Activated CD4-positive, alpha-beta T cell treated with anti-CD3 and anti-CD28 coated beads, Interleukin-2, amount 10 ng/mL, durations not matched to agents 7 days and 5 days (primary cell): ENCODE results near the gene AADAC. TPM values are rescaled to one million over a fixed set of nuclear protein-coding genes. Genes with fewer than 3 reads are reported as not detected.
"Not testable (repeated sequence)": the region's sequence is repeated elsewhere in the genome, so short reads cannot be mapped to it uniquely, and the experiment has no call there.

Experiments used
- CTCF ChIA-PET: fragments of 350-600 bp; sonication (Branson Sonifier 250); formaldehyde crosslinking; loops from one replicate; lab custom pipeline; 2021; ENCODE audit warnings: antibody characterized with exemption; lab: Charles Lee
- POLR2A ChIA-PET: fragments of 350-600 bp; sonication (Branson Sonifier 250); formaldehyde crosslinking; loops from one replicate; lab custom pipeline; 2021; ENCODE audit warnings: antibody characterized with exemption; lab: Charles Lee
- DNase-seq: peaks from one replicate; pipeline ENCODE4 v3.0.0-alpha.2; 2020
- H3K27ac Mint-ChIP-seq: one replicate; pipeline ENCODE4 v1.8.0; 2021; ENCODE audit warnings: mild to moderate bottlenecking, moderate library complexity, mixed read lengths
- H3K27me3 Mint-ChIP-seq: one replicate; pipeline ENCODE4 v1.8.0; 2021; ENCODE audit warnings: mixed read lengths
- H3K36me3 Mint-ChIP-seq: one replicate; pipeline ENCODE4 v1.8.0; 2021; ENCODE audit warnings: low read depth, mixed read lengths
- H3K4me1 Mint-ChIP-seq: one replicate; pipeline ENCODE4 v1.8.0; 2021; ENCODE audit warnings: mixed read lengths
- H3K4me3 Mint-ChIP-seq: one replicate; pipeline ENCODE4 v1.8.0; 2021; ENCODE audit warnings: mild to moderate bottlenecking, moderate library complexity, mixed read lengths
- H3K9me3 Mint-ChIP-seq: one replicate; pipeline ENCODE4 v1.8.0; 2021; ENCODE audit warnings: mixed read lengths
- total RNA-seq, 2 experiments: library from RNA; stranded (reverse); gene quantifications; one replicate each; pipeline ENCODE4 v1.2.3, GENCODE V29; 2021

AADAC gene
- total RNA-seq, 2 experiments from 2014 or later, result not detected

DNA sequence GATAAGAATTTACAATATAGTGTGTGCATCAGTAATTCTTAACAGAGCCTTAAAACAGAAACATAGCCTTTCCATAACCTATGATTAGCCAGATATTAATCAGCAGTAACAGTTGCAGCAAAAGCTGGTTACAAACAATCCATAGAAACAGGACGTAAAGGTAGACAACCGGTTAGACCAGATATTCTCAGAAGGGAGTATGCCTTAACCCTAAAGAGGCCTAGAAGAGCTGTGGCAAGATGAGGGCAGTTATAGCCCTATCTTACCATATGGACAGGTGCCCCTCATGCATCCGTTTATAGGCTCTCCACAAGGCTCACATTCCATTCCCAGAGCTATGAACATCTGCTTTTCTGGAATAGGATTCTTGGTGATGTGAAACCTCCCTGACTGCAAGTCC lies 5.0 kb upstream of the AADAC start:
- CTCF ChIA-PET, result interaction anchor here (0.6 kb wide), 2 partner anchors 11 to 38 kb away, joined by 3 to 4 read pairs; no protein-coding TSS in a partner anchor
- H3K4me1 Mint-ChIP-seq, H3K4me3 Mint-ChIP-seq, H3K27me3 Mint-ChIP-seq, DNase-seq, H3K36me3 Mint-ChIP-seq, H3K27ac Mint-ChIP-seq, POLR2A ChIA-PET: not testable (repeated sequence)
- peaks cover 12% of the 10 kb centered on the region for H3K9me3 Mint-ChIP-seq

DNA sequence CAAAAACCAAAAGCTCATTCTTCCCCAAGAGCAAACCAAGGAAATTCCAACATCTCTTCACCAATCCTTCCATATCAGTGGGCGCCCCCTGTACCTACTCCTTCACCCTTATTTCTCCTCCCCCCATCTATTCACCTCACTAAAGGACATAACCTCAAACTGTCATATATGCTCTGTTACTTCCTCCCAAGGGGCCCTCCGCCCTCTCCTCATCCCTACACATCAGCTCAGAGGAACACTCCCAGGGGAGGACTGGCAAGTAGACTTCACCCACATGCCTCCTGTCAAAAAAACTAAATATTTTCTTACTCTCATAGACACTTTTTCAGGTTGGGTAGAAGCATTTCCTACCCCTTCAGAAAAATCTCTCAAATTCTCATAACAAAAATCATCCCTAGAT lies 2.4 kb upstream of the AADAC start:
- H3K27me3 Mint-ChIP-seq, result peaks cover 7% of the 10 kb centered on the region
- H3K36me3 Mint-ChIP-seq, result no peaks in the 10 kb centered on the region
- POLR2A ChIA-PET, result no interaction called here
- DNase-seq, result no peak
- H3K4me1 Mint-ChIP-seq, result no peaks in the 10 kb centered on the region
- CTCF ChIA-PET, result no interaction called here
- no peak overlapping the region for H3K4me3 Mint-ChIP-seq
- H3K27ac Mint-ChIP-seq, result no peak overlapping the region
- peaks cover 10% of the 10 kb centered on the region for H3K9me3 Mint-ChIP-seq

DNA sequence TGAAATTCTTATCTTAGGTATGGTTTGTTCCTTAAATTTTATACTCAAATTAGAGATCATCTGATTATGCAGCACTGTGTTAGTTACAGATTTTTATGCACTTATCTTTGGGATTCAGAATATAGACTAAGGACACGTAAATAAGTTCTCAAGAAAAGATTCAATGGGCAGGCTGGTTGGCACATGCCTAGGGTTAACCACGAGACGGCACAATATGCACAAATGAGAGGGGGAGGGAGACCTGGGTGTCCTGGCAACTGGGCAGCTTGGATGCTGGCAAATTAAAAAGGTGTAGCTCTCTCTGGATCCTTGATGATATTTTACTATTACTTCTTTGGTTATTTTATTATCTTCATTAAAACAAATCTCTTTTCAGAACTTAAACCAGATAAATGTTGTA lies 672 bp downstream of the AADAC start:
- Mint-ChIP-seq H3K27ac (no peak overlapping the region), H3K9me3 (no peaks in the 10 kb centered on the region), H3K36me3 (no peaks in the 10 kb centered on the region), H3K27me3 (peaks cover 14% of the 10 kb centered on the region), H3K4me1 (no peaks in the 10 kb centered on the region), H3K4me3 (no peak overlapping the region)
- POLR2A ChIA-PET, result no interaction called here
- DNase-seq, result no peak
- CTCF ChIA-PET, result no interaction called here

DNA sequence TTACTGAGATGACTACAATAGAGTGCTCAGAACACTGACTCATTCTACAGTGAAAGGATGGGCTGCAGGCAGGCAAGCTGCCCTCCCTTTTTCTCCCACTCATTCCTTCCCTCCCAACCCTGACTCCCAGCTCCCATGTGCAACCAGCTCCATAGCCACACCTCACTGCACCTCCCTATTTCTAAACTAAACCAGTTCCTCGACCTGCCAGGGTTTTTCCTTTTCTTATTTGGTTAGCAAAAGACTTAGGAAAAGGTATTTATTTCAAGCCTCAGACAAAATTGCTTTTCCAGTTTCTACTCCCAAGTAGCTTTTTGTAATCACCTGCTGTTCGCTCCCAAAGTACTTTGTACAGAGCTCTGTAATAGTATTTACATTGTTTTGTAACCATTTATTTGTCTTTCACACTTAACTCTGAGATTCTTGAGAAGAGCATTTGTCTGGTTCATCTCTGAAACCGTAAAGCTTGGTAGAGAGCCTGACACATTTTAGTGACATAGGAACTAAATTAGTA lies 2.2 kb downstream of the AADAC start:
- Mint-ChIP-seq H3K36me3 (no peaks in the 10 kb centered on the region), H3K27ac (no peak overlapping the region), H3K4me1 (no peaks in the 10 kb centered on the region), H3K27me3 (peaks cover 14% of the 10 kb centered on the region), H3K4me3 (no peak overlapping the region), H3K9me3 (no peaks in the 10 kb centered on the region)
- ChIA-PET CTCF (interaction anchor here (0.6 kb wide), 1 partner anchor 637 kb away, joined by 5 read pairs; no protein-coding TSS in a partner anchor), POLR2A (no interaction called here)
- no peak for DNase-seq

DNA sequence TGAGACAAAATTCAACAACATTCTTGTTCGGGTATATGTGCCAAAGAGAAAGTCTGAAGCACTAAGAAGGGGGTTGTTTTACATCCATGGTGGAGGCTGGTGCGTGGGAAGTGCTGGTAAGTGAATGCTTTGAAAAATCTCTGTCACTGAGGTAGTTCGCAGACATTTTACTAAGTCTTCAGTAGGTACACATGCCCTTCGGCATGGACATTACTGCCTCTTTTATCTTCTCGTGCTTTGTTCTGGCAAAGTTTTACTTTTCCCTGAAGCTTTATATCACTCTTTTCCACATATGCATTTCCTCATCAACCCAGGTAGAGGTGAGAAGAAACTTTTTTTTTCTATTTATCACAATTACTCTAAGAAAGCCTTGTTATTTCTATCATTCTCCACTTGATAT lies 3.6 kb downstream of the AADAC start:
- Mint-ChIP-seq H3K36me3 (no peaks in the 10 kb centered on the region), H3K4me1 (no peaks in the 10 kb centered on the region), H3K9me3 (no peaks in the 10 kb centered on the region), H3K4me3 (no peak overlapping the region), H3K27me3 (peaks cover 14% of the 10 kb centered on the region), H3K27ac (no peak overlapping the region)
- POLR2A ChIA-PET, result no interaction called here
- DNase-seq, result no peak
- CTCF ChIA-PET, result no interaction called here

DNA sequence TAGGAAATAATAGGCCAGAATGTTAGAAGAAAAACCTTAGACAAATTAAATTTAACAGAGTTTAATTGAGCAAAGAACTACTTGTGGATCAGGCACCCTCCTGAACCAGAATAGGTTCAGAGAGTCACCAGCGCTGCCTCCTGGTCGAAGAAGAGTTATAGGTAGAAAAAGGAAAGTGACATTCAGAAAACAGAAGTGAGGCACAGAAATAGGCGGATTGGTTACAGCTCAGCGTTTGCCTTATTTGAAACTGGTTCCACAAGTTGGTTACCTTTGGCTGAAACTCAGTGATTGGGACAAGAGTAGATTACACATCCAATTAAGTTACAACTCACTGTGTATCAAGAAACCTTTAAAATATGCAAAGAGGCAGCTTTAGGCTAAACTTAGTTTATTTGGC lies 4.4 kb downstream of the AADAC start:
- no peak for DNase-seq
- Mint-ChIP-seq H3K4me3 (no peak overlapping the region), H3K27me3 (peaks cover 14% of the 10 kb centered on the region), H3K36me3 (no peaks in the 10 kb centered on the region), H3K27ac (no peak overlapping the region), H3K4me1 (no peaks in the 10 kb centered on the region), H3K9me3 (no peaks in the 10 kb centered on the region)
- POLR2A ChIA-PET, result no interaction called here
- CTCF ChIA-PET, result no interaction called here

DNA sequence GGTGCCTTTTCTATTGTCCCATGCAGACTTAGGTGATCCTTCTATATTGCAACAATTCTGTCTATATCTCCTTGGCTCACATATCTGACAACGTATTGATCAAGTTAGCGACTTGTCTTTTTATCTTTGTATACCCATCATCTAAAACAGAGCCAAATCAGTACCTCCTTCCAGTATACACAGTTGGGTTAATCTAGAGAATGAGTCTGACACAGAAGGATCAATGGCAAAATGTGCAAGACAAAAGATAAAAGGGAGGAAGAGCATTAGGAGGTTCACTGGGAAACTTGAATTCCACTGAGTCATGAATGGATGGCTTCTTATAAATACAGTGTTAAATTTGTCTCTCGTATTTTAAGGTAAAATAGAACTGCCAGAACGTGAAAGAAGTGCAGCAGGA lies 6.0 kb downstream of the AADAC start:
- DNase-seq, result no peak
- H3K4me1 Mint-ChIP-seq, result no peaks in the 10 kb centered on the region
- no peak overlapping the region for H3K27ac Mint-ChIP-seq
- H3K9me3 Mint-ChIP-seq, result no peaks in the 10 kb centered on the region
- POLR2A ChIA-PET, result no interaction called here
- no peak overlapping the region for H3K4me3 Mint-ChIP-seq
- peaks cover 14% of the 10 kb centered on the region for H3K27me3 Mint-ChIP-seq
- CTCF ChIA-PET, result interaction anchor here (0.9 kb wide), 1 partner anchor 11 kb away, joined by 3 read pairs; no protein-coding TSS in a partner anchor
- no peaks in the 10 kb centered on the region for H3K36me3 Mint-ChIP-seq

DNA sequence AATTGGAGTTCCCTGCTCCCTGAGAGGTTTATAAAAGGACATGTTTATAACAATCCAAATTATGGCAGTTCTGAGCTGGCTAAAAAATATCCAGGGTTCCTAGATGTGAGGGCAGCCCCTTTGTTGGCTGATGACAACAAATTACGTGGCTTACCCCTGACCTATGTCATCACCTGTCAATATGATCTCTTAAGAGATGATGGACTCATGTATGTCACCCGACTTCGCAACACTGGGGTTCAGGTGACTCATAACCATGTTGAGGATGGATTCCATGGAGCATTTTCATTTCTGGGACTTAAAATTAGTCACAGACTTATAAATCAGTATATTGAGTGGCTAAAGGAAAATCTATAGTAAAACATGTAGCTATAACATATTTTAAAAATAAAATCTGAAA lies 13.9 kb downstream of the AADAC start:
- Mint-ChIP-seq H3K4me1 (no peaks in the 10 kb centered on the region), H3K4me3 (no peak overlapping the region), H3K27me3 (peaks cover 25% of the 10 kb centered on the region), H3K9me3 (no peaks in the 10 kb centered on the region), H3K36me3 (no peaks in the 10 kb centered on the region), H3K27ac (no peak overlapping the region)
- CTCF ChIA-PET, result no interaction called here
- POLR2A ChIA-PET, result no interaction called here
- DNase-seq, result no peak

DNA sequence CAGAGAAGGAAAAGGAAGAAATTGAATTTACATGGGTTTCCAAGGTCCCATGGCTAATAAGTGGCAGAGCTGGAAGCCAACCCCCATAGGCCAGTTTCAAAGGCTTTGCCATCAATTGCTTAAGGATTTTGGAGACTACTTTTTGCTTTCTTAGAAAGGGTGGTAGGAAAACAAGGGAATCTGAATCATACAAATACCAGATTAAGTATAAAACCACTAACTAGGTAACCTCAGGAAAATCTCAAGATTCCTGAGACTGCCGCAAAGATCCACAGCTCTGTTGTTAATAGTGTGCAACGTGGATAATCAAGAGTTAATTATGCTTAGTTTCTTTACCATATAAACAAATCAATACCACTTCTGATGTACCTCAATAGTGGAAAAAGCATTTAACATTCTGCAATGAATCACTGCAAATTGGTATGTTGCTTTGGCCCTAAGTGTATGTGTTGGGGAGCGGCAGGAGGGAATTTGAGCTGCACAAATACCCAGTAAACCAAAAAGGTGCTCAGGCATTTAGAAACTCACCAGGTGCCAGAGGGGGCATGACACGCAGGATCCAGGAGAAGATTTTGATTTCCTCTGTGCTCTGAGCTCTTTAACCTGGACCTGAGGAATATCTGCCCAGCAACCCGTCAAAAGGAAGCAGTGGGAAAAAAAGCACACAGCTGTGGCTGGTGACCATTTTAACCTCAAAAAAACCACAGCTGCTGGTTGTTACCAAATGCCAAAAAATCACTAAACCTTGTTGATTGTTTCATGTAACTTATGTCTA lies 22.0 kb downstream of the AADAC start:
- no peak for DNase-seq
- H3K27me3 Mint-ChIP-seq, result peaks cover 43% of the 10 kb centered on the region
- H3K4me3 Mint-ChIP-seq, result no peak overlapping the region
- CTCF ChIA-PET, result no interaction called here
- POLR2A ChIA-PET, result no interaction called here
- no peaks in the 10 kb centered on the region for H3K36me3 Mint-ChIP-seq
- H3K4me1 Mint-ChIP-seq, result peaks cover 5% of the 10 kb centered on the region
- H3K9me3 Mint-ChIP-seq, result no peaks in the 10 kb centered on the region
- no peak overlapping the region for H3K27ac Mint-ChIP-seq

DNA sequence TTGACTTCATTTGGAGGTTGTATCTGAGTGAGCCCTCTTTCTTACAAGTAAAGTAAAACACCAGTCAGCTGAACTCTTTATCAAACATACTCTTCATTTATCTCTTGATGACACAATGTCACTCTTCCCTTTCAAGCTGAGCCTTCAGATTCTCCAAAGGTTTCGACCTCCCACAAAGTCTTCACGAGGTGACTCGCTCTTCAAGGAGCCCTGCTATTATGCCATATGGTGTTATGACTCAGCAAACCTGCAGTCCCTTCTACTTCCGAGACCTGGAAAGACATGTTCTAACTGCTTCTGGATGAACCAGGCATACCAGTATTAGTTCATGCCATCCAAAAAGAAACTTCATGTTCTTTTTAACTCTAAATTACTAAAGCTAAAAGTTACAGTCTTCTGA lies 23.1 kb downstream of the AADAC start:
- peaks cover 38% of the 10 kb centered on the region for H3K27me3 Mint-ChIP-seq
- H3K27ac Mint-ChIP-seq, result no peak overlapping the region
- ChIA-PET POLR2A (no interaction called here), CTCF (no interaction called here)
- H3K9me3 Mint-ChIP-seq, result no peaks in the 10 kb centered on the region
- no peaks in the 10 kb centered on the region for H3K36me3 Mint-ChIP-seq
- H3K4me3 Mint-ChIP-seq, result no peak overlapping the region
- DNase-seq, result no peak
- peaks cover 5% of the 10 kb centered on the region for H3K4me1 Mint-ChIP-seq

DNA sequence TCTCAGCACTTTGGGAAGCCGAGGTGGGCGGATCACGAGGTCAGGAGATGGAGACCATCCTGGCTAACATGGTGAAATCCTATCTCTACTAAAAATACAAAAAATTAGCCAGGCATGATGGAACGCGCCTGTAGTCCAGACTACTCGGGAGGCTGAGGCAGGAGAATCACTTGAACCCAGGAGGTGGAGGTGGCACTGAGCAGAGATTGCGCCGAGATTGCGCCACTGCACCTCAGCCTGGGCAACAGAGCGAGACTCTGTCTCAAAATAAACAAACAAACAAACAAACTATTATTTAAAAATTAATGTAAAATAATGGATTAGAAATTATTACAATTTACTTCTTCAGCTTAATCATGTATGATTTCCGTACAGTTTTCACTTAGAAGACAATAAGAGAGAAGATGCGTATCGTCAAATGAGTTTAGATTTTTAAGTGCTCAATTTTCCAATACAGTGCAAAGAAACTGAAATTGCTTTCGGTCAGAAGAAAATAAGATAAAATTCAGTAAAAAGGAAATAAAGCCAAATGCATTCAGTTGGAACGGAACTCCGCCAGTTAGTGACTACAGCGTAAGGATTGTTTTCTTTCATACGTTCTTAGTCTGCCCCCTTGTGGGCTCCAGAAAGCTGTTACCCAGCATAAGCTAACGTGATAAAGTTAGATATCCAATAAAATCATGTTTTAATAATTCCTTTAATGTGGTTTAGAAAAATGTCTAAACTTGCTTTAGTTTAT lies 24.8 kb downstream of the AADAC start:
- ChIA-PET POLR2A (no interaction called here), CTCF (no interaction called here)
- DNase-seq, result peak; percentile 54
- Mint-ChIP-seq H3K27ac (no peak overlapping the region), H3K4me3 (no peak overlapping the region), H3K36me3 (no peaks in the 10 kb centered on the region), H3K9me3 (no peaks in the 10 kb centered on the region), H3K4me1 (peaks cover 5% of the 10 kb centered on the region), H3K27me3 (peaks cover 32% of the 10 kb centered on the region)

DNA sequence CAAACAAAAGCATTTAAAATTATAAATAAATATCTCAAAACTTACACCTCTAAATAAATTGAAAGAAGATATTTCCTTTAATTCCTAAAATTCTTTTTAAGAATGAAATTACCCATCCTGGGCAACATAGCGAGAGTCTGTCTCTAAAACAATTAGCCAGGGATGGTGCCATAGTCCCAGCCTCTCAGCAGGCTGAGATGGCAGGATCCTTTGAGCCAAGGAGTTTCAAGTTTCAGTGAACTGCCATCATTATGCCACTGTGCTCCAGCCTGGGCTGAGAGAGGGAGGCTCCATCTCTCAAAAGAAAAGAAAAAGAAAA lies 25.4 kb downstream of the AADAC start:
- no peaks in the 10 kb centered on the region for H3K36me3 Mint-ChIP-seq
- DNase-seq, result no peak

DNA sequence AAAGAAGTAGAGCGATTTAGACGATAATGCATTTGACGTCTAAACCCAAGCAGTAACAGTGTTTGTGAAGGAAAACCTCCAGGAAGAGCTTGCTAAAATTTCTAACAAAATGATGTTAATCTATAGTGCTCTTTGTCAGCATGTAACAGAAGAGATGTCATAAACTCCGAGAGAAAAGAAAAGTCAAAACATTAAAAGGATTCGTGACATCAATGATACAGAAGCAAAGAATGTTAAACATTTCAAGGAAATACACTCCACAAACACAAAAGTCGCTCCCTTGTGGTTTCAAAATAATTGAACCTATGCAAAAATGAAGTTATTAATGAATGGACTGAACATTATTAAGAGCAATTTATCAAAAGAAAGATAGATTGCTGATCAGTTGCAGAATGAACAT lies 27.9 kb downstream of the AADAC start:
- CTCF ChIA-PET, result no interaction called here
- DNase-seq, result no peak
- Mint-ChIP-seq H3K9me3 (no peaks in the 10 kb centered on the region), H3K4me1 (peaks cover 2% of the 10 kb centered on the region), H3K27ac (no peak overlapping the region), H3K36me3 (no peaks in the 10 kb centered on the region), H3K4me3 (no peak overlapping the region), H3K27me3 (peaks cover 20% of the 10 kb centered on the region)
- POLR2A ChIA-PET, result no interaction called here

More for the DNA sequence above, 25.4 kb downstream of the AADAC start:
- Mint-ChIP-seq H3K4me3 (no peak overlapping the region), H3K27me3 (peaks cover 29% of the 10 kb centered on the region), H3K27ac (no peak overlapping the region), H3K9me3 (no peaks in the 10 kb centered on the region), H3K4me1 (peaks cover 5% of the 10 kb centered on the region)
- POLR2A ChIA-PET, result no interaction called here
- CTCF ChIA-PET, result no interaction called here
